SK-N-DZ (cell line): ENCODE results near the gene PLET1.

Experiments
- DNase-seq: peaks from one replicate; pipeline ENCODE4 v3.0.0-alpha.2; 2015; ENCODE audit warnings: low spot score

PLET1 gene

DNA sequence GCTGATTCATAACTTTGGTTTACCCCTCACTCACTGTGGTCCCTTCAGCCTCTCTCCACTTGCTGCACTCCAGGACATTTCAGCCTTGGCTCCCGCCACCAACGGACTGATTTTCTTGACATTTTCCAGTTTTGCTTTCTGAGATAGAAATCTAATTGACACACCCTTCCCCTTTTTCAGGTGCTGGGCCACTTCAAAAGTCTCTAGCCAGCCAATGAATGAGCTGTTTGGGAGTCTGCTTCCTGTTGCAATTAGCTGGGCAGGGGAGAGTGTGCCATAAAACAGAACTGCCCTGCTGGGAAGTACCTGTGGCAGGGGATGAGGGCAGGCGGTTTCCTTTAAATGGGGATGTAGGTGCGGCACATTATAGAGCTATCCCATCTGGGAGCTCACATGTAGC, 21.1 kb upstream of the PLET1 start:
- DNase-seq: no peak

DNA sequence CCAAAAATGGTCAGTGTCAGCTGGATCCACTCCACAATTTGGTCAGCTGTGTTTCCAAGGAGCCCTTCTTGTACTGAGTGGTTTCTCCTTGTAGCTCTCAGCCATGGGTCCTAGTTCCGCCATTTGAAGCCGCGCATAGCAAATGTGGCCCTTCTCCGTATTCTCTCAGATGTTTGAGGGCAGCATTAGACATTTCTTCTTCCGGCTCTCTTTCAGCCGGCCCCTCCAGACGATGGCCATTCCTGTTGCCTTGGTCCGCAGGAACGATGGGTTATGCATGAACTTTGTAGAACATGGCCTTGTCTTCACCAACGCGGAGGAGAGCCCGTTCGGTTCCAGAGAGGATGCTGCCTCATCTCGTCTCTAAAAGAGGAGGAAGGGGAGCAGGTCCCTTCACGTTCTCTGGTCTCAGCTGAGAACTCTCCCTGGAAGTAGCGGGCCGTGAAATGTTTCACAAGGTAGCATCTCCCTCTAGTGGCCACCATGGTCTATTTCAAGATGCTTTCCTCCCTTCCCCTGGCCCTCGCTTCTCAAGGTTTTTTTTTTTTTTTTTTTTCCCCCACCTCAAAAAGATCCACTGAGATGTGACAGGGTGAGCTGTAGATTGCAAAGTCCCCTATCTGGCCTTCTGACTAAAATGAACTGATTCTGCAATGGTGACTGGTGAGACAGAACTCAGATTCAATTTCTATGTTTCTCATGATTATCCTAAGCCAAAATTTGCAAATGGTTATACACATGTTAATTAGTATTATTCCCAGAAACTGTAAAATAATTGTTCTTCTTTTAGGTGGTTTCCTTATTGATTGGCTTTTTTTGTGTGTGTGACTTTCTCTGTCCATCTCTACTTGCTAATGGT, 19.8 kb upstream of the PLET1 start:
- DNase-seq: peak; percentile 80

DNA sequence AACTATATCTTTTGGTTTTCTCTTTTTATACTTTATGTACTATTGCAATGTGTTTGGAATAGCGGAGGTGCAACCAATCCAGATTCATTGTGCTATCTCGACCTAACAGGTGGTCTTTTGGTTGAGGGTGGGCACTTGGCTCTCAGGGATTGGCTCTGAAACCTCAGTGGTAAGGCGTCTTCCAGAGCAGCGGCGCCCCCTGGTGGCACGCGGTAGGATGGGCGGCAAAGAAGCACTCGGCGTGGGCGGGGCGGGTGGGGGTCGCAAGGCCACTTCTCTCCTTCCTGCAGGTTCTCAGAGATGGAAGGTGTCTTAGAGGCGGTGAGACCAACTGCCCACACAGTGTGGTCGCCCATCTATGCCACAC, 19.2 kb upstream of the PLET1 start:
- DNase-seq: peak; percentile 47

DNA sequence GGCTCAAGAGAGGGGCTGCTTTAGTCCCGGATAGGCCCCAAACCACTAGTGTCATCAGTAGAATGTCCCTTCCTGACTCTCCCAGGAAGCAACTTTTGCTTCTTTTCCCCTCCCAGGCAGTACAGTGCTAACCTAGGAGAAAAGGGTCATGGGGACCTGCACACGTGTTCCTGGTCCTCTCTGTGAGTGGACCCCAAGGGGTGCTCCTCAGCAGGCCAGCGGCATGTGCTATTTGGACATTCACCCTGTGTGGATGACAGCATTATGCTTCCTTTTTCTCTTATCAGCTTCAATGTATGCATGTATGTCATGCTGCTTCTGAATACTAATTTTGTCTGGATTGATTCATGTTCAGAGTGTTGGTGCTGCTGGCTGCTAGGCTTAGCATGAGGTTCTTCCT, 18.1 kb upstream of the PLET1 start:
- DNase-seq: no peak

DNA sequence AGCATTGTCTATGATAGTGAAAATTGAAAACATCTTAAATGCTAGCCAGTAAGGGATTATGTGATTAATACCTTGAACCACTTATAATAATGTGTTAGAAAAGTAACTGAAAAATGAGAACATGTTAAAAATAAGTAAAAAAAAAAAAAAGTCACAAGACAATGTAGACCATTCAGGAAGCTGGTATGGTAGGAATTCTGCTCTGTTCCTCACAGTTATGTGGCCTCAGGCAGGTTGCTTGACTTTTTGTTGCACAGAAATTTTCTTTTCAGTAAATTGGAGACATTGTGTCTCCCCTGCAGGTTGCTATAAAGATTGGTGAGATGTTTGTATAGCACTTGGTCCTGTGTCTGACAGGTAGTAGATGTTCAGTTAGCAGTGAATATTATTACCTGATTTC, 17.3 kb upstream of the PLET1 start:
- DNase-seq: no peak

DNA sequence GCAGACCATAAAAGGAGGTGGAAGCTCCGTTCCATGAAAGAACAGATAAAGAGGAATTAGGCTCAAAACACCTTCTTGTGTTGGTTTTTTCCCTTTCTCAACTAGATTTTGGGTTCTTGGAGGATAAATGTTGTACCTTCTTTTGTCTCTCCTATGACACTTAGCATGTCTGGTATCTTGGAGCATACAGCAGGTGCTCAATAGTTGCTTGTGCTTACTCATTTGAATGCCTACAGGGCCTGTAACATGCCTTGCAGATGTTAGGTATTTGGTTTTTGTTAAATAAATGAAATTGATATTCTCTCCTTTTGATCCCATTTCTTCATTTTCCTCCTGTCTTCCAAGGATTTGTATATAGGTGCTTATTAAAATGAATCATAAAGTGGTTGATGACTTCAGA, 16.4 kb upstream of the PLET1 start:
- DNase-seq: no peak

DNA sequence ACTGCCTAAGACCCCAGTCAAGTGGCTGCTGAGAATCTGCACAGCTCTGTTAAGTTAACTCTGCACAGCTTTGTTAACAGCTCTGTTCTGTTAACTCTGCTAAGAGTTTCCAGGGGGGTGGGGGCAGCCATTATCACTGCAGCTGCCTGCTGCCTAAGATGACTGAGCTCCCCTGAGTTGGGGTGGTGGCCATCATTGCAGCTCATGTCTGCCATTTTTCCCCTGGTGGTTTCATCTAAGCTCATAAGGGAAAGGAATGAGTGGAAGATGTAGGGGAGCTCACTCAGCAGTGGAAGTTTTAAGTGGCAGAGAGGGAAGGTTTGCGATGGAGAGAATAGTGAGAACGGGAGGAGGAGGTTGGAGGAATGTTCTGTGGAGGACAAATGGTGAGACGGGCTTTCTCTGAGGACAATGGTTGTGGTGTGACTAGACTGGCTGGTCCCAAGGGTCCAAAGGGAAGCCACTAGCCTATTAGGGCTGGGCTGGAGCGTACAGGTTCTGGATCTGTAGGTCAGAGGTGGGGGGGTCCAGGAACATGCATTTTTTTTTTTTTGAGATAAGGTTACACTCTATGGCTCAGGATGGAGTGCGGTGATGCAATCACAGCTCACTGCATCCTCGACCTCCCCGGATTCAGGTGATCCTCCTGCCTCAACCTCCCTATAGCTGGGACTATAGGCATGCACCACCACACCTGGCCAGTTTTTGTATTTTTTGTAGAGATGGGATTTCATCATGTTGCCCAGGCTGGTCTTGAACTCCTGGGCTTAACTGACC, 13.5 kb upstream of the PLET1 start:
- no peak for DNase-seq

DNA sequence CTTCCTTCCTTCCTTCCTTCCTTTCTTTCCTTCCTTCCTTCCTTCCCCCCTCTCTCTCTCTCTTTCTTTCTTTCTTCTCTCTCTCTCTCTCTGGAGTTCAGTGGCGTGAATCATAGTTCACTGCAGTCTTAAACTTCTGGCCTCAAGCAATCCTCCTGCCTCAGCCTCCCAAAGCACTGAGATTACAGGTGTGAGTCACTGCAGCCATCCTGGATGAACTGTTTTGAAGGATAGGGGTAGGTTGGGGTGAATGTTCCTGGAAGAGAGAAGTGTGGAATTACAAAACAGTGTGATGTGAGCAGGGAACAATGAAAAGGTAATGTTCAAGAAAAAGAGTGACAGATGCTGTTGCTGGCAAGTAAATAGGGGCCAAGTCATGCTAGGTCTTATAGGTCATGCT, 12.4 kb upstream of the PLET1 start:
- no peak for DNase-seq

DNA sequence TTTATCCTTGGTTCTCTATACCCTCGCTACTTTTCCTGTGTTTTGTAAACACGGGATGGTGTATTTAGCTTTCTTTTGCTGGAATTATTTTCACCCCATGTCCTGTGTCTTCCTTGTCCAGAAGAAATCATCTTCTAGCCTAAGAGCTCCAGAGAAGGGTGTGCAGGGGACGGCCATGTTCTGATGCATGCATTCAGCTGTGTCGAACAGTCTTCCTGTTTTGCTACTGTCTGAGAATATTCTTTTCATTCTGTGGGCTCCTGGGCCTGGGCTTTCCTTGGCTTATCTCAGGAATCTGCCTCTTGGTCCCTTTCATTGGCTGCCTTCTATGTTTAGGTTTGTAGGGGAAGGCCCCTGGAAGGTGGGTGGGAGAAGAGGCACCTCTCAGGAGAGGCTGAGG, 10.6 kb upstream of the PLET1 start:
- DNase-seq: no peak

DNA sequence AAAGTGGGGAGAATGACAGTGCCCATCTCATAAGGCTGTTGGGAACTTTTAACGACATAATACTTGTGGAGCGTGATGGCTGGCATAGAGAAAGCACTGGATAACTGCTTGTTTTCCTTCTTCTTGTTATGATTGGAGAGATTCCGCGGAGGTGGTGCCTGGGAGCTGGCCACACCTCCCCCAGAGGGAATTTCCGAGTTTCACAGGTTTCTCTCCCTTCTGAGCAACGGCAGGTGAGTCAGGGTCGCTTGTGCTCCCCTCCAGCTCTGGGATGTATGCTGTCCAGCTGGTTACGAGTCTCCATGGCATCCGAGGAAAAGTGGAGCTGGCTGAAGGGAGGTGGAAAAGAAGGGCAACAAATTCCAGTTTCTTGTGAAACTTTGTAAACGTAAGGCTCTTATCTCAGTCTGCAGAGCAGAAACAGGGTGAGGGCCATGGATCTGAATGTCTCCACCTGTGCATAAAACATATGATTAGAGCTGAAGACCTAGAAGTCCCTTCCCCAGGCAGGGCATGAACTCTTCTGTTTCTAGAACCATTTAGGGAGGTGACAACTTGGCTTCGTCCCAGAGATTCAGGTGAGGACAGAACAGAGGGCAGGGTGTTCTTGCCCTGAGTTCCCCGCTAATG, 10.0 kb upstream of the PLET1 start:
- DNase-seq: no peak

DNA sequence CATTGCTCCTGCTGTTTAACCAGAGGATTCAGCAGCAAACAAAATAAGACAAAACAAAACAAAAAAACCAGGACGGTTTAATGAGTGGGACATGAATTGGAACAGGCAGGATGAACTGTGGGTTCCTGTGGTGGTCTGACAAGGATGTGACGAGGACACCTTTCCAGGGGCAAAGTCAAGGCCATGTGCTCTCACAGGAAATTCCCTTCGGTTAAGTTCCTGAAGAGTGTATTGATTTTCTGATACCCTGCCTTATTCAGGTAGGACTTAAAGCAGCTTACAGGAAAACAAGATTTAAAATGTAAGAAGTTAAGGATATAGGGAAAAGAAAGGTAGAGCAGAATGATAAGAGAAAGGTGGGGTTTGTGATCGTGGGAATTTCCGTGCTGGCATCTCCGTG, 8.5 kb upstream of the PLET1 start:
- no peak for DNase-seq

DNA sequence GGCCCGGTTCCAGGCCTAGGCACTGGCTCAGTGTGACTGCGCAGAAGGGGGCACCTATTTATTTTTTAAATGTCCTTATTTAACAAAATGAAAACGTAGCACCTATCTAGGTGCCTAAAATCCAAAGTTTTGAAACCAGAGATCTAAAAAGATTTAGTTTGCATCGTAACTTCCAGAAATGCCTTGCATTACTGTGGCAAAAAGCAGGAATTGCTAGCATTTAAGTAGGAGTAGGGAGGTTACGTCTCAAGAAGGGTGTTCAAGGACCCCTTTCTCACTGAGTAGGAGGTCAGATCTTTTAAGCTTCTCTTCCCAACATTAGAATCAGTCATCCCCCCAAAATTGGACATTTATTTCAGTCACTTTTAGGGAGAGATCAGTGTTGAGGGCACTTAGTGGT, 7.7 kb upstream of the PLET1 start:
- DNase-seq: no peak

DNA sequence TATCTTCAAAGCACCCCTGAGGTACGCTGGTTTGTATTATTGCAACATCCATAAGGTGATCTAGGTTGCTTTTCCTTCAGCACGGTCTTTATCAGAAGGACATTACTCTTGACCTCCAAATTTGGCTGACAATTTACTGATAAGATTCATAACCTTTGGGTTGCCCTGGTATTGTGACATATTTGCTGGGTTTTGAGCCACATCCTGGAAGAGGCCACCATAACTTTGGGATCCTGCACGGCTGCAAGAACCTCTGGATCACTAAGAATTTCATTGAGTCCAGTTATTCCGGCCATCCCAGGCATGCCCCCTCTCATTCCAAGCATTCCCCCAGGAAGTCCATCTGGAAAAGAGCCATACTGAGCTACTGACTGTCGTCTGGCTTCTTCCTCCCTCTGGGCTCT, 6.5 kb upstream of the PLET1 start:
- no peak for DNase-seq

DNA sequence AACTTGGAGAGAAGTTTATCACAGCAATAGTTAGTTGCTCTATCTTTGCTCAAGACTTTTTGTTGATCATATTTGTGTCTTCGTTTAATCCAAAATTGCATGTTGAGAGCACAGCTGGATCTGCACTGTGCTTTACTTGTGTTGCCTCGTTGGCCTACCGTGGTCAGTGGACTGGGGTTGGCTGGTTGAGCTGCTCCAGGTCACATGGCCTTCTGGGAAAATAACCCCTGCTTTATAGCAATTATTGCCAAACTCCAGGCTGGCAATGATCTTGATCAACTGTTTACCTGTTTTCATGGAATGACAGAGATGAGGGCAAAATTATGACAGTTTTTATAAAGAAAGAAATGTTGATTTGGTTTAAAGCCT, 5.7 kb upstream of the PLET1 start:
- no peak for DNase-seq

DNA sequence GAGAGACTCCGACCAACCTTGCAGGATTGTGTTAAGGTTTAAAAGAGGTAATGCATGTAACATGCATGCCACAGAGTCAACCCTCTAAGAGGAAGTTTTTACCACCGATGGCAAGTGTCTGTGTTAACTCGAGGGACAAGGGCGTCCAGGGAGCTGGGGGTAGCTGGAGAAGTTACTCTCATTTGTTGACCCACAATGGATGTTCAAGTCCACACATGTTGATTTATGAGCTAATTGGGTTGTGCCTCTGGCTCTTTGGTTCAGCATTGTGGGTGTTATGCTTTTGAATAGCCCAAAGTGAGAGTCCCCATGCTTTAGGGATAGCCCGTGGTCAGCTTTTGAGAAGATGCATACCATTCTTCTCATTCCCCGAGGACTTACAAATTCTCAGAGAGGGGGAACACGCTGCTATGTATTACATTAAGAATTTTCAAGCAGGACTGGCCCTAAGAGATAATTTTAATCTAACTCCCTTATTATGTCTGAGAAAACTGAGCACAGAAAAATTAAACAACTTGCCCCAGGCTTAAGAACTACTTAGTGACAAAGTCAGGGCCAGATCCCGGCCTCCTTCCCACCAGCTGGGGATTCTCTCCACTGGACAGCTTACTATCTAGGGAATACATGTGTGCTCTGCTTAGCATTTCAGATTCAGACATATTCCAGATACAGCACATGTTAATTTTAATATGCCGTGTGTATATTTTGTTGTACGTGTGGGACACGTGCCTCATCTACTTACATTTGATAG, 5.2 kb upstream of the PLET1 start:
- peak; percentile 18 for DNase-seq

DNA sequence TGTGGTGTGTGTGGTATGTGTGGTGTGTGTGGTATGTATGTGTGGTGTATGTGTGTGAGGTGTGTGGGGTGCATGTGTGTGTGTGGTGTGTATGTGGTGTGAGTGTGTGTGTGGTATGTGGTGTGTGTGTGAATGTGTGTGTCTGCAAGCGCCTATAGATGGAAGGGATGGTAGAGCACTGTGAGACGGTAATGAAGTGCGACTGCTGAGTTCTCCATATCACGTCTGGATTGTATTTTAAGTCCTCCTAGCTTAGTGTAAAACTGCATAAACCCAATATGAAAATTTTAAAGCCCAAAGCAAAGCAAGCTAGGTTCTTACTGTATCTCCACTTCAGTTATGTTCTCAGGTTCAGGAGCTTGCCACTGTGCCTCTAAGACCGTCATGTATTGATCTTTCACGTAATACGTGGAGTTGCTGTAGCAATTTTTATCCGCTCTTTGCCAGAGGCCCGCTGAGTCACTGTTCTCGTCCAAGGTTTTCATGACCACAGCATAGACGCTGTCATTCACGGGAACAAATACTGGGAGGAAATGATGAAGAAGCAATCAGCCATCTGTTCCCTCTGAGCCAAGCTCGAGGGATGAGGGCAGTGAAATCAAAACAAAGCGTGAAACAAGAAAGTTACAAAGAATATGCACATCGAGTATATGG, 5.5 kb downstream of the PLET1 start:
- DNase-seq: peak; percentile 3

DNA sequence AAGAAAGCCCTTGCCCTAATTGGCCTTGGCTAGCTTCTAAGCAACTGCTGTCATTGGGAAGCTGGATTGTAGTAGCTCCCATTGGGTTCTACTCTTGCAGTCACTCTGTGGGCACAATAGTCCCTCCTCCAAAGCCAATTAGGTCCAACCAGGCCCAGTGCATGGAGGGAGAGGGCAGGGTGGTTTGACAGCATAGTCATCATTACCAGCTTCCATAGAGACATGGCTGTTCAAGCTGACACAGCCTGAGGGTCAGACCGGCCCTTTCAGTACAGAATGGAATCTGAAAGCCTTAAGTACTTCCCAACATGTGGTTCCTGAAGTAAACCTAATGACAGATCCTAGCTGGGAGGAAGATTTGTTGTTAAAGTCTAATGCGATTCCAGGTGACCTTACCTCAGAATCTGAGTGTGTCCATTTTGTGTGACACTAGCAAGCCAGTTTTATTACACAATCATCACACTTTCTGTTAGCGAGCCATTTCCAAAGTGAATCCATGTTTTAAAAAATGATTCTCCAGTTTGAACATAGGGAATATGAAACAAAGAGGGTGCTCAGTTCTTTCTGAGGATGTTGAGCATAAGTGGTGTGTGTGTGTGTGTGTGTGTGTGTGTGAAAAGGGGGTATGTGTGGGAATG, 6.9 kb downstream of the PLET1 start:
- DNase-seq: no peak

DNA sequence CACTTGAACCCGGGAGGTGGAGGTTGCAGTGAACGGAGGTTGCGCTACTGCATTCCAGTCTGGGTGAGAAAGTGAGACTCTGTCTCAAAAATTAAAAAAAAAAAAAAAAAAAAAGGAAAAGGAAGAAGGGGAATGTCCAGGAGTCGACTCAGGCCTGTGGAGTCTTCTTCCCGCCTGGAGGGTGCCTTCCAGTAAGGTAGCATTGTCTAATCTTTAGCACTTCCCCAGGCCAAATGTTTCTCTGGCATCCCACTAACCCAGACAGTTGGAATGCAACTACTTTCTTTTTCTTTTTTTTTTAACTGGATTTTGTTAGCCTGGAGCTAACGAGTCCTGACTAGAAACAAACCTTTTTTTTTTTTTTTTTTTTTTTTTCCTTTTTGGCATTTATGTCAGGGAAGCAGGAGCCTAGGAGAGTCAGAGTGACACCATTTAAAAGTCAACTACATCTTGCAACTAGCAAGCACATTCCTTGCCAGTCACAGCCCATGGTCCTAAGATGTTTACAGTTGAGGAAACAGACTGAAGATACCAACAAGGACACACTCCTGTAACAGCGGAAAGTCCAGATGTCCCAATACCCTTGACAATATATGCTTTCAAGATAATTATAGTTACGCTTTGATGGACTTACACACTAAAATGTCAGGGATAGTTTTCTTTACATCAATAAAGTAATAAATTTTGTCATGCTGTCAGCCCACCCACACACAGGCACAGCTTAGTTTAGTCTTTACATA, 10.6 kb downstream of the PLET1 start:
- no peak for DNase-seq

DNA sequence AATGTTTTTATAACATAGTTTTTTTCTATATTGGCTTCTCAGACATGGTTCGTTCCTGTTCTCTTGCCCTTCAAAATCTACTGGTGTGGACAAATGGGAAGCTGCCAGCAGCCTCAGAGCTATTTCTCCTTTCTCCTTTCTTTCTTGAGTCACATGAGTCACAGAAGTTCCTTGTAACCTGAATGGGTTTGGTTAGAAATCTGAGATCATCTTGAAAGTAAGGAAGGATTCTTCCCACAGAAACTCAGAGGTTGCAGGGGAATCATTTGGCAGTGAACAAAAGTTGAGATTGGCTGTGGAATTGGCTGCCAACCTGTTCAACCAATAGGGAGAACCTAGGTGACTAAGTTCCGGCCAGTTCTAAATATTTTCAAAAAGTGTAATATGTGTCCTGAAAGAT, 12.5 kb downstream of the PLET1 start:
- DNase-seq: no peak

DNA sequence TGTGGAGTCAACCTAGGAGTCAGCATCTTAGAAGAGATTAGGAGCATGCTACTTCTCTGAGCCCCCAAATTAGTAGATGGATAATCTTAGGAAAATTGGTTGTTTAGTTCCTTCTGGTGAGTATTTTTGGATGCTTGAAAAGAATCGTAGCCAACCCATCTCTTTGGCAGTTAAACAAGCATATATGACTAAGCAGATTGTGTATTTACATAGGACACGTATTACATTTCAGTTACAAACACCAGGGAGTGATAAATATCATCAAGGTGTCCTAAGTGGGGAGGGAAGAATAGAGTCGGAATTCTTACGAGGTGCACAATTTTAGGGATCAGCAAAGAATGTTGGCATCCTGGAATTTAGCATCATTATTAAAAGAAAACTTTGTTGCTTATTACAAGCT, 13.5 kb downstream of the PLET1 start:
- DNase-seq: no peak
